A549 (cell line): ENCODE results near the gene SYT5. TPM values are rescaled to one million over a fixed set of nuclear protein-coding genes. Genes with fewer than 3 reads are reported as not detected.

Experiments
- CHD2 ChIP-seq: fragments of 150-350 bp; IDR thresholded peaks from 2 replicates; pipeline ENCODE4 v1.6.1; 2014; ENCODE audit warnings: low read length; ENCODE audit not compliant: partially characterized antibody
- EHMT2 ChIP-seq: fragments of 200-600 bp; sonication (generic); IDR thresholded peaks from 2 replicates; pipeline ENCODE4 v1.6.1; 2016; ENCODE audit warnings: antibody characterized with exemption, low read depth, mild to moderate bottlenecking, moderate library complexity
- EP300 ChIP-seq, 2 experiments: fragments of >200 bp; sonication (Bioruptor Twin); formaldehyde crosslinking; IDR thresholded peaks; 2 replicates in 1 of 2; 3 replicates in 1 of 2; pipeline ENCODE4 v1.6.1; 2016 to 2017
- ESRRA ChIP-seq: fragments of 150-350 bp; IDR thresholded peaks from 2 replicates; pipeline ENCODE4 v1.6.1; 2014; ENCODE audit warnings: mild to moderate bottlenecking, low read length, borderline replicate concordance
- FOSB ChIP-seq: fragments of 250-450 bp; sonication (Bioruptor Pico); IDR thresholded peaks from 2 replicates; pipeline ENCODE4 v1.5.0; 2020; ENCODE audit warnings: mild to moderate bottlenecking, moderate library complexity
- FOSL2 ChIP-seq, 2 experiments: fragments of 450-650 bp in 1 of 2; fragments of >200 bp in 1 of 2; sonication (Bioruptor Twin) in 1 of 2; formaldehyde crosslinking; IDR thresholded peaks; 2 replicates each; pipeline versions ENCODE4 v1.5.0 to v1.6.1; 2016 to 2020; ENCODE audit warnings: mild to moderate bottlenecking in 1 of 2, moderate library complexity in 1 of 2
- GATA3 ChIP-seq: IDR thresholded peaks from 2 replicates; pipeline ENCODE4 v1.6.1; 2012; ENCODE audit warnings: borderline replicate concordance
- HOXB13 ChIP-seq: fragments of 250-450 bp; sonication (Bioruptor Pico); IDR thresholded peaks from 2 replicates; pipeline ENCODE4 v1.5.0; 2020; ENCODE audit warnings: low read depth, mild to moderate bottlenecking, moderate library complexity
- JUN ChIP-seq, 2 experiments: fragments of >200 bp; sonication (Bioruptor Twin); formaldehyde crosslinking; IDR thresholded peaks; 2 replicates in 1 of 2; 3 replicates in 1 of 2; pipeline ENCODE4 v1.6.1; 2016 to 2017
- JUNB ChIP-seq: fragments of >200 bp; sonication (Bioruptor Twin); formaldehyde crosslinking; IDR thresholded peaks from 2 replicates; pipeline ENCODE4 v1.6.1; 2016
- MAFK ChIP-seq: fragments of 450-650 bp; IDR thresholded peaks from 2 replicates; pipeline ENCODE4 v1.6.1; 2014; ENCODE audit not compliant: partially characterized antibody
- MYC ChIP-seq: IDR thresholded peaks from 2 replicates; pipeline ENCODE4 v1.6.1; 2012; ENCODE audit warnings: mild to moderate bottlenecking, inconsistent platforms, low read length, improper control_type of control experiment, borderline replicate concordance
- NFE2L2 ChIP-seq: fragments of 150-350 bp; conservative IDR thresholded peaks from 2 replicates; pipeline ENCODE4 v1.6.1; 2014; ENCODE audit warnings: low read length
- NR3C1 ChIP-seq: fragments of >200 bp; sonication (Bioruptor Twin); formaldehyde crosslinking; IDR thresholded peaks from 3 replicates; pipeline ENCODE4 v1.6.1; 2017
- PHF8 ChIP-seq: fragments of 200-600 bp; sonication (generic); IDR thresholded peaks from 2 replicates; pipeline ENCODE4 v1.6.1; 2016; ENCODE audit warnings: low read depth, mild to moderate bottlenecking, antibody characterized with exemption, moderate library complexity, borderline replicate concordance
- POLR2AphosphoS2 ChIP-seq: conservative IDR thresholded peaks from 2 replicates; pipeline ENCODE4 v1.6.1; 2012; ENCODE audit warnings: low read length, improper control_type of control experiment, inconsistent platforms
- RAD21 ChIP-seq, 2 experiments: fragments of >200 bp in 1 of 2; sonication (Bioruptor Twin) in 1 of 2; formaldehyde crosslinking in 1 of 2; IDR thresholded peaks in 1 of 2; conservative IDR thresholded peaks in 1 of 2; 2 replicates in 1 of 2; 3 replicates in 1 of 2; pipeline ENCODE4 v1.6.1; 2012 to 2018; ENCODE audit warnings: inconsistent platforms in 1 of 2
- RARB ChIP-seq: fragments of 250-450 bp; sonication (Bioruptor Pico); IDR thresholded peaks from 2 replicates; pipeline ENCODE4 v1.8.0; 2021; ENCODE audit warnings: mild to moderate bottlenecking, moderate library complexity
- SMC3 ChIP-seq: fragments of >200 bp; sonication (Bioruptor Twin); formaldehyde crosslinking; IDR thresholded peaks from 3 replicates; pipeline ENCODE4 v1.6.1; 2018; ENCODE audit warnings: inconsistent platforms
- TFCP2L1 ChIP-seq: fragments of 250-450 bp; sonication (Bioruptor Pico); IDR thresholded peaks from 2 replicates; pipeline ENCODE4 v1.5.0; 2021; ENCODE audit warnings: mild to moderate bottlenecking
- TP53 ChIP-seq: fragments of 250-450 bp; sonication (Bioruptor Pico); IDR thresholded peaks from 2 replicates; pipeline ENCODE4 v1.5.0; 2021; ENCODE audit warnings: mild to moderate bottlenecking, moderate library complexity
- ZNF302 ChIP-seq: fragments of 250-450 bp; sonication (Bioruptor Pico); IDR thresholded peaks from 2 replicates; pipeline ENCODE4 v1.9.0; 2021; ENCODE audit warnings: inconsistent platforms, mild to moderate bottlenecking, moderate library complexity
- polyA plus RNA-seq, 4 experiments: library from polyadenylated mRNA; depleted of rRNA in 3 of 4; stranded (reverse); fragments of >200 nt; fragmentation: RNase III in 1 of 4; extraction: RNeasy Plus Mini Kit Qiagen cat#74134 plus additional on column Dnase treatment in 1 of 4; gene quantifications; 2 replicates in 3 of 4; 3 replicates in 1 of 4; pipeline ENCODE4 v1.2.3, GENCODE V29; 2011 to 2017
- TF ChIP-seq, protein P1 (sequence below): IDR thresholded peaks from 2 replicates; pipeline ENCODE4 v1.6.1; 2012
- TF ChIP-seq, protein P2 (sequence below): IDR thresholded peaks from 2 replicates; pipeline ENCODE4 v1.6.1; 2012
- TF ChIP-seq, protein P3 (sequence below): fragments of 450-650 bp; IDR thresholded peaks from 2 replicates; pipeline ENCODE4 v1.6.1; 2014; ENCODE audit warnings: antibody characterized with exemption
- TF ChIP-seq, protein P4 (sequence below): IDR thresholded peaks from 2 replicates; pipeline ENCODE4 v1.6.1; 2012; ENCODE audit warnings: low read depth, borderline replicate concordance
- TF ChIP-seq, protein P5 (sequence below): fragments of >200 bp; sonication (Bioruptor Twin); formaldehyde crosslinking; IDR thresholded peaks from 2 replicates; pipeline ENCODE4 v1.6.1; 2016
- TF ChIP-seq, protein P6 (sequence below): fragments of >200 bp; sonication (Bioruptor Twin); formaldehyde crosslinking; IDR thresholded peaks from 3 replicates; pipeline ENCODE4 v1.5.1; 2016
- TF ChIP-seq, protein P7 (sequence below): fragments of >200 bp; sonication (Bioruptor Twin); formaldehyde crosslinking; IDR thresholded peaks from 3 replicates; pipeline ENCODE4 v1.6.1; 2016
- TF ChIP-seq, protein P8 (sequence below): fragments of 250-450 bp; sonication (Bioruptor Pico); IDR thresholded peaks from 2 replicates; pipeline ENCODE4 v1.5.0; 2020; ENCODE audit warnings: low read depth, mild to moderate bottlenecking, moderate library complexity

Gene SYT5
- polyA plus RNA-seq, 2 of the 4 experiments (the other 2 are of a cell fraction) = 0.23 to 0.65 TPM

DNA sequence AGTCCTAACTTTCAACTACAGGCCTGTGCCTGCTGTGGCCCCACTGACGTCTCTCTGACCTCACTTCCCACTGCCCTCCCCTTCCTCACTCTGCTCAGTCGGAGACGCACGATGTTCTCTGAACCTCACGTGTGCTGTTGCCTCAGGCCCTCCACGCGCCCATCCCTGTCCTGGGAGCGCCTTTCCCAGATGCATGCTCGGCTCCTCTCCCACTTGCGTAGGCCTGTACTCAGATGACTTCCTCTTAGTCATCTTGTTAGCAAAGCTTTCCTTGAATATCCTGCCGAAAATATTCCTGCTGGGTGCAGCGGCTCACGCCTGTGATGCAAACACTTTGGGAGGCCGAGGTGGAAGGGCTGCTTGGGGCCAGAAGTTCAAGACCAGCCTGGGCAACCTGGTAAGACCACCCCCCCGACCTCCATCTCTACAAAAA is 9.3 kb upstream of the SYT5 start (continued):
- TF ChIP-seq NR3C1 (no peak), JUN (IDR thresholded peaks at IDR 0.05) (peak; percentile 77 to 84; a peak in 3 of 5 replicates), EHMT2 (no peak), CHD2 (no peak), MAFK (peak; percentile 51), HOXB13 (CRISPR knock-in tag) (peak; percentile 85), SMC3 (peak; percentile 25; the same call in 1 of the 3 replicates), FOSL2 (IDR thresholded peaks at IDR 0.05) (peak; percentile 63; the same call in 1 of the 2 replicates), FOSL2 (CRISPR knock-in tag; IDR thresholded peaks at IDR 0.05) (peak; percentile 95), EP300 (IDR thresholded peaks at IDR 0.05) (peak in 1 of 2 experiments; percentile 61; a peak in 2 of 5 replicates), TFCP2L1 (CRISPR knock-in tag) (no peak), GATA3 (peak; percentile 34; the same call in 1 of the 2 replicates), NFE2L2 (no peak), ZNF302 (CRISPR knock-in tag) (no peak), PHF8 (no peak), JUNB (peak; percentile 65), TP53 (0 out of 2 replicates have a peak, but pooled peaks have one; percentile 24), ESRRA (no peak), FOSB (CRISPR knock-in tag) (no peak), MYC (peak; percentile 98), RARB (CRISPR knock-in tag) (no peak), POLR2AphosphoS2 (no peak), RAD21 (conservative IDR thresholded peaks at IDR 0.05 in 1 of 2, IDR thresholded peaks at IDR 0.05 in 1 of 2) (0 out of 5 replicates have a peak, but pooled peaks of 1 of the 2 experiments have one; percentile 5)
- TF ChIP-seq, protein P1, sequence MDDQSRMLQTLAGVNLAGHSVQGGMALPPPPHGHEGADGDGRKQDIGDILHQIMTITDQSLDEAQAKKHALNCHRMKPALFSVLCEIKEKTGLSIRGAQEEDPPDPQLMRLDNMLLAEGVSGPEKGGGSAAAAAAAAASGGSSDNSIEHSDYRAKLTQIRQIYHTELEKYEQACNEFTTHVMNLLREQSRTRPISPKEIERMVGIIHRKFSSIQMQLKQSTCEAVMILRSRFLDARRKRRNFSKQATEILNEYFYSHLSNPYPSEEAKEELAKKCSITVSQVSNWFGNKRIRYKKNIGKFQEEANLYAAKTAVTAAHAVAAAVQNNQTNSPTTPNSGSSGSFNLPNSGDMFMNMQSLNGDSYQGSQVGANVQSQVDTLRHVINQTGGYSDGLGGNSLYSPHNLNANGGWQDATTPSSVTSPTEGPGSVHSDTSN = no peak
- TF ChIP-seq, protein P2, sequence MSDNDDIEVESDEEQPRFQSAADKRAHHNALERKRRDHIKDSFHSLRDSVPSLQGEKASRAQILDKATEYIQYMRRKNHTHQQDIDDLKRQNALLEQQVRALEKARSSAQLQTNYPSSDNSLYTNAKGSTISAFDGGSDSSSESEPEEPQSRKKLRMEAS = peak; percentile 99
- TF ChIP-seq, protein P3, sequence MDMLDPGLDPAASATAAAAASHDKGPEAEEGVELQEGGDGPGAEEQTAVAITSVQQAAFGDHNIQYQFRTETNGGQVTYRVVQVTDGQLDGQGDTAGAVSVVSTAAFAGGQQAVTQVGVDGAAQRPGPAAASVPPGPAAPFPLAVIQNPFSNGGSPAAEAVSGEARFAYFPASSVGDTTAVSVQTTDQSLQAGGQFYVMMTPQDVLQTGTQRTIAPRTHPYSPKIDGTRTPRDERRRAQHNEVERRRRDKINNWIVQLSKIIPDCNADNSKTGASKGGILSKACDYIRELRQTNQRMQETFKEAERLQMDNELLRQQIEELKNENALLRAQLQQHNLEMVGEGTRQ = peak; percentile 87
- TF ChIP-seq, protein P4, sequence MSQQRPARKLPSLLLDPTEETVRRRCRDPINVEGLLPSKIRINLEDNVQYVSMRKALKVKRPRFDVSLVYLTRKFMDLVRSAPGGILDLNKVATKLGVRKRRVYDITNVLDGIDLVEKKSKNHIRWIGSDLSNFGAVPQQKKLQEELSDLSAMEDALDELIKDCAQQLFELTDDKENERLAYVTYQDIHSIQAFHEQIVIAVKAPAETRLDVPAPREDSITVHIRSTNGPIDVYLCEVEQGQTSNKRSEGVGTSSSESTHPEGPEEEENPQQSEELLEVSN = peak; percentile 90
- TF ChIP-seq, protein P5, sequence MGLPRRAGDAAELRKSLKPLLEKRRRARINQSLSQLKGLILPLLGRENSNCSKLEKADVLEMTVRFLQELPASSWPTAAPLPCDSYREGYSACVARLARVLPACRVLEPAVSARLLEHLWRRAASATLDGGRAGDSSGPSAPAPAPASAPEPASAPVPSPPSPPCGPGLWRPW = no peak
- TF ChIP-seq, protein P6, sequence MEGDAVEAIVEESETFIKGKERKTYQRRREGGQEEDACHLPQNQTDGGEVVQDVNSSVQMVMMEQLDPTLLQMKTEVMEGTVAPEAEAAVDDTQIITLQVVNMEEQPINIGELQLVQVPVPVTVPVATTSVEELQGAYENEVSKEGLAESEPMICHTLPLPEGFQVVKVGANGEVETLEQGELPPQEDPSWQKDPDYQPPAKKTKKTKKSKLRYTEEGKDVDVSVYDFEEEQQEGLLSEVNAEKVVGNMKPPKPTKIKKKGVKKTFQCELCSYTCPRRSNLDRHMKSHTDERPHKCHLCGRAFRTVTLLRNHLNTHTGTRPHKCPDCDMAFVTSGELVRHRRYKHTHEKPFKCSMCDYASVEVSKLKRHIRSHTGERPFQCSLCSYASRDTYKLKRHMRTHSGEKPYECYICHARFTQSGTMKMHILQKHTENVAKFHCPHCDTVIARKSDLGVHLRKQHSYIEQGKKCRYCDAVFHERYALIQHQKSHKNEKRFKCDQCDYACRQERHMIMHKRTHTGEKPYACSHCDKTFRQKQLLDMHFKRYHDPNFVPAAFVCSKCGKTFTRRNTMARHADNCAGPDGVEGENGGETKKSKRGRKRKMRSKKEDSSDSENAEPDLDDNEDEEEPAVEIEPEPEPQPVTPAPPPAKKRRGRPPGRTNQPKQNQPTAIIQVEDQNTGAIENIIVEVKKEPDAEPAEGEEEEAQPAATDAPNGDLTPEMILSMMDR = no peak
- TF ChIP-seq, protein P7, sequence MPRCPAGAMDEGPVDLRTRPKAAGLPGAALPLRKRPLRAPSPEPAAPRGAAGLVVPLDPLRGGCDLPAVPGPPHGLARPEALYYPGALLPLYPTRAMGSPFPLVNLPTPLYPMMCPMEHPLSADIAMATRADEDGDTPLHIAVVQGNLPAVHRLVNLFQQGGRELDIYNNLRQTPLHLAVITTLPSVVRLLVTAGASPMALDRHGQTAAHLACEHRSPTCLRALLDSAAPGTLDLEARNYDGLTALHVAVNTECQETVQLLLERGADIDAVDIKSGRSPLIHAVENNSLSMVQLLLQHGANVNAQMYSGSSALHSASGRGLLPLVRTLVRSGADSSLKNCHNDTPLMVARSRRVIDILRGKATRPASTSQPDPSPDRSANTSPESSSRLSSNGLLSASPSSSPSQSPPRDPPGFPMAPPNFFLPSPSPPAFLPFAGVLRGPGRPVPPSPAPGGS = peak; percentile 59; the same call in 1 of the 3 replicates
- TF ChIP-seq, protein P8, sequence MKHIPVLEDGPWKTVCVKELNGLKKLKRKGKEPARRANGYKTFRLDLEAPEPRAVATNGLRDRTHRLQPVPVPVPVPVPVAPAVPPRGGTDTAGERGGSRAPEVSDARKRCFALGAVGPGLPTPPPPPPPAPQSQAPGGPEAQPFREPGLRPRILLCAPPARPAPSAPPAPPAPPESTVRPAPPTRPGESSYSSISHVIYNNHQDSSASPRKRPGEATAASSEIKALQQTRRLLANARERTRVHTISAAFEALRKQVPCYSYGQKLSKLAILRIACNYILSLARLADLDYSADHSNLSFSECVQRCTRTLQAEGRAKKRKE (CRISPR knock-in tag) = peak; percentile 63; the same call in 1 of the 2 replicates
